Neural cell (in vitro differentiated cells): ENCODE measurements around the gene LRGUK. TPM values are rescaled to one million over a fixed set of nuclear protein-coding genes. Genes with fewer than 3 reads are reported as not detected.

Experiments
- H2AFZ ChIP-seq: fragments of 200-600, 300-800 bp; sonication (generic), shearing (Covaris generic); 2 replicates; pipeline ENCODE4 v1.6.0; 2014; ENCODE audit warnings: low read depth, mild to moderate bottlenecking, antibody characterized with exemption, low read length, moderate library complexity
- H3F3A ChIP-seq: fragments of 200-600 bp; shearing (Covaris generic); 2 replicates; pipeline ENCODE4 v1.6.1; 2016; ENCODE audit warnings: mild to moderate bottlenecking, moderate library complexity, mixed read lengths, antibody characterized with exemption, low read length; ENCODE audit not compliant: insufficient read depth, poor library complexity, severe bottlenecking
- H3K27ac ChIP-seq: fragments of 200-600, 300-800 bp; sonication (generic), shearing (Covaris generic); 2 replicates; pipeline ENCODE4 v1.5.1; 2014; ENCODE audit warnings: mild to moderate bottlenecking, low read length, moderate library complexity
- H3K27me3 ChIP-seq: fragments of 300-800, 200-600 bp; sonication (generic), shearing (Covaris generic); 2 replicates; pipeline ENCODE4 v1.6.0; 2014; ENCODE audit warnings: mild to moderate bottlenecking, low read depth, low read length, moderate library complexity; ENCODE audit not compliant: insufficient read depth
- H3K36me3 ChIP-seq: fragments of 300-800, 200-600 bp; sonication (generic), shearing (Covaris generic); 2 replicates; pipeline ENCODE4 v1.5.1; 2014; ENCODE audit warnings: mild to moderate bottlenecking, antibody characterized with exemption, low read length, moderate library complexity; ENCODE audit not compliant: insufficient read depth
- H3K4me2 ChIP-seq: fragments of 300-800, 200-600 bp; sonication (generic), shearing (Covaris generic); 2 replicates; pipeline ENCODE4 v1.6.0; 2014; ENCODE audit warnings: mild to moderate bottlenecking, low read length
- H3K4me3 ChIP-seq: fragments of 300-800, 200-600 bp; sonication (generic), shearing (Covaris generic); 2 replicates; pipeline ENCODE4 v1.5.1; 2014; ENCODE audit warnings: mild to moderate bottlenecking, low read length, moderate library complexity
- H3K79me2 ChIP-seq: fragments of 200-600 bp; shearing (Covaris generic); replicated peaks from 2 replicates; pipeline ENCODE4 v1.6.0; 2014; ENCODE audit warnings: mild to moderate bottlenecking, low read length, moderate library complexity; ENCODE audit not compliant: insufficient read depth
- H3K9ac ChIP-seq: fragments of 300-800, 200-600 bp; sonication (generic), shearing (Covaris generic); 2 replicates; pipeline ENCODE4 v1.6.1; 2016; ENCODE audit warnings: mild to moderate bottlenecking, low read length, mixed read lengths
- H3K9me2 ChIP-seq: fragments of 200-600 bp; shearing (Covaris generic); 2 replicates; pipeline ENCODE4 v1.6.1; 2016; ENCODE audit warnings: mild to moderate bottlenecking, low read length, mixed read lengths; ENCODE audit not compliant: insufficient read depth
- H3K9me3 ChIP-seq: fragments of 200-600, 300-800 bp; sonication (generic), shearing (Covaris generic); 2 replicates; pipeline ENCODE4 v1.6.1; 2016; ENCODE audit warnings: mild to moderate bottlenecking, mixed run types, low read length, moderate library complexity, mixed read lengths
- H4K20me1 ChIP-seq: fragments of 200-600 bp; shearing (Covaris generic); 2 replicates; pipeline ENCODE4 v1.6.1; 2016; ENCODE audit warnings: mild to moderate bottlenecking, mixed run types; ENCODE audit not compliant: insufficient read depth
- CTCF ChIP-seq: fragments of 450-650 bp; IDR thresholded peaks from 2 replicates; pipeline ENCODE4 v1.5.1; 2014; ENCODE audit warnings: antibody characterized with exemption, mild to moderate bottlenecking, moderate library complexity; ENCODE audit not compliant: poor library complexity, severe bottlenecking
- EP300 ChIP-seq: fragments of 450-650 bp; conservative IDR thresholded peaks from 2 replicates; pipeline ENCODE4 v1.6.1; 2014; ENCODE audit warnings: antibody characterized with exemption, mild to moderate bottlenecking, moderate library complexity; ENCODE audit not compliant: poor library complexity, severe bottlenecking
- EZH2 ChIP-seq: fragments of 200-600, 300-800 bp; shearing (Covaris generic), sonication (generic); IDR thresholded peaks from 2 replicates; pipeline ENCODE4 v1.6.1; 2014; ENCODE audit warnings: antibody characterized with exemption, low read length, borderline replicate concordance, mild to moderate bottlenecking; ENCODE audit not compliant: insufficient read depth, poor library complexity, severe bottlenecking
- MXI1 ChIP-seq: fragments of 450-650 bp; conservative IDR thresholded peaks from 2 replicates; pipeline ENCODE4 v1.6.1; 2014; ENCODE audit warnings: antibody characterized with exemption, mild to moderate bottlenecking; ENCODE audit not compliant: poor library complexity, severe bottlenecking
- POLR2AphosphoS5 ChIP-seq: IDR thresholded peaks from 2 replicates; pipeline ENCODE4 v1.6.1; 2012
- RAD21 ChIP-seq: fragments of 450-650 bp; conservative IDR thresholded peaks from 2 replicates; pipeline ENCODE4 v1.6.1; 2014; ENCODE audit warnings: antibody characterized with exemption, mild to moderate bottlenecking, moderate library complexity
- REST ChIP-seq: IDR thresholded peaks from 2 replicates; pipeline ENCODE4 v1.6.1; 2012; ENCODE audit warnings: borderline replicate concordance
- SMC3 ChIP-seq: fragments of 450-650 bp; conservative IDR thresholded peaks from 2 replicates; pipeline ENCODE4 v1.6.1; 2014; ENCODE audit warnings: antibody characterized with exemption, mild to moderate bottlenecking, moderate library complexity; ENCODE audit not compliant: poor library complexity
- TAF1 ChIP-seq: IDR thresholded peaks from 2 replicates; pipeline ENCODE4 v1.6.1; 2012; ENCODE audit warnings: low read depth
- polyA plus RNA-seq: library from polyadenylated mRNA; depleted of rRNA; stranded (reverse); fragments of >200 nt; gene quantifications from 2 replicates; pipeline ENCODE4 v1.2.3, GENCODE V29; 2014

LRGUK gene
- polyA plus RNA-seq, 1 donor from 2014 or later: 4.9 TPM

GRCh38 chr7:134155206-134155605 is 28.1 kb downstream of the LRGUK start:
- H2AFZ ChIP-seq: no peak overlapping the region
- H3K27me3 ChIP-seq: no peaks in the 10 kb centered on the region
- H3K4me2 ChIP-seq: no peak overlapping the region
- no peaks in the 10 kb centered on the region for H4K20me1 ChIP-seq
- H3K36me3 ChIP-seq: no peaks in the 10 kb centered on the region
- TF ChIP-seq RAD21 (no peak), MXI1 (no peak), EZH2 (no peak), CTCF (no peak), SMC3 (no peak), POLR2AphosphoS5 (no peak), REST (no peak), EP300 (no peak)
- peak overlapping the region; percentile 36 for H3K27ac ChIP-seq
- H3K4me3 ChIP-seq: no peak overlapping the region
- no peaks in the 10 kb centered on the region for H3K9me2 ChIP-seq
- no peaks in the 10 kb centered on the region for H3K9me3 ChIP-seq
- no peaks in the 10 kb centered on the region for H3K79me2 ChIP-seq
- no peak overlapping the region for H3K9ac ChIP-seq
- H3F3A ChIP-seq: no peaks in the 10 kb centered on the region

DNA sequence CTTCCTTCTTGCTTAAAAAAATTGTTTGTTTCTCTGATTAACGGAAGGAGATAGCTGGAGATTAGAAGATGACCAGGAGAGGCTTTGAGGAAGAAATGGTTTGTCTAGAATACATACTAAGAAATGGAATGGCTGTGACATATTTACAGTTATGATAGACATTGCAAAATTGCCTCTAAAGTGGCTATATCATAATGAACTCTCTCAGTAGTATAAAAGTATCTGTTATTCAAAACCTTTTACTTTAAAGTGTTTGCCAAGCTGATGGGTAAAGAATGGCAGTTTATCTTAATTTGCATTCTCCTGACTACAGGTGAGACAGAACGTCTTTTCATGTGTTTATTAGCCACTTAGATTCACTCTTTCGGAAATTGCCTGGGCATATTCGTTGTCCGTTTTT is 28.7 kb downstream of the LRGUK start:
- Histone ChIP-seq H2AFZ (no peak overlapping the region), H3F3A (no peaks in the 10 kb centered on the region), H3K27me3 (no peaks in the 10 kb centered on the region), H3K9me2 (no peaks in the 10 kb centered on the region), H3K79me2 (no peaks in the 10 kb centered on the region), H3K9ac (no peak overlapping the region), H3K36me3 (no peaks in the 10 kb centered on the region), H3K9me3 (no peaks in the 10 kb centered on the region), H4K20me1 (no peaks in the 10 kb centered on the region), H3K27ac (peak overlapping the region; percentile 44), H3K4me3 (no peak overlapping the region), H3K4me2 (no peak overlapping the region)
- TF ChIP-seq POLR2AphosphoS5 (peak; percentile 63), TAF1 (no peak), RAD21 (no peak), MXI1 (no peak), EP300 (peak; percentile 94), REST (peak; percentile 18)
